Measurements from ENCODE around the gene E2F2.

The E2F2 gene

GRCh38 chr1:23480187-23481025, 50.6 kb downstream of the E2F2 start:
- Histone ChIP-seq H3K9me2 (replicated peaks; ENCODE audit: low read depth, low read length) (no peaks in the 10 kb centered on the region), H3K27me3 (ENCODE audit: insufficient read depth, low read length, poor library complexity, severe bottlenecking) (no peaks in the 10 kb centered on the region), H3K9ac (ENCODE audit: low read depth, low read length, poor library complexity, severe bottlenecking) (no peak overlapping the region), H2AFZ (ENCODE audit: low read length) (no peak overlapping the region), H3K4me3 (ENCODE audit: low read length, poor library complexity, severe bottlenecking) (no peak overlapping the region), H4K20me1 (ENCODE audit: insufficient read depth, low read length, poor library complexity, severe bottlenecking) (no peaks in the 10 kb centered on the region), H3K9me3 (ENCODE audit: insufficient read depth, low read depth, low read length) (no peaks in the 10 kb centered on the region), H3K4me2 (ENCODE audit: low read depth, low read length, poor library complexity, severe bottlenecking) (no peak overlapping the region), H3F3A (ENCODE audit: low read depth) (no peaks in the 10 kb centered on the region), H3K36me3 (ENCODE audit: insufficient read depth, low read length) (no peaks in the 10 kb centered on the region), H3K4me1 (ENCODE audit: insufficient read depth, low read length, poor library complexity, severe bottlenecking) (peaks cover 12% of the 10 kb centered on the region), H3K79me2 (ENCODE audit: insufficient read depth, low read length) (no peaks in the 10 kb centered on the region)
- TF ChIP-seq CTCF (conservative IDR thresholded peaks at IDR 0.05; ENCODE audit: low read length) = no peak
- no peak for TF ChIP-seq EZH2phosphoT487 (IDR thresholded peaks at IDR 0.05; ENCODE audit: borderline replicate concordance)

- H2AFZ ChIP-seq (ENCODE audit: low read length) = no peak overlapping the region
- TF ChIP-seq CTCF (conservative IDR thresholded peaks at IDR 0.05; ENCODE audit: low read length) (no peak), EZH2phosphoT487 (IDR thresholded peaks at IDR 0.05; ENCODE audit: borderline replicate concordance) (no peak)
- no peaks in the 10 kb centered on the region for H3K9me2 ChIP-seq (replicated peaks; ENCODE audit: low read depth, low read length)
- no peaks in the 10 kb centered on the region for H3K9me3 ChIP-seq (ENCODE audit: insufficient read depth, low read depth, low read length)
- no peaks in the 10 kb centered on the region for H4K20me1 ChIP-seq (ENCODE audit: insufficient read depth, low read length, poor library complexity, severe bottlenecking)
- no peak overlapping the region for H3K4me3 ChIP-seq (ENCODE audit: low read length, poor library complexity, severe bottlenecking)
- H3K36me3 ChIP-seq (ENCODE audit: insufficient read depth, low read length) = no peaks in the 10 kb centered on the region
- H3F3A ChIP-seq (ENCODE audit: low read depth) = no peaks in the 10 kb centered on the region
- peaks cover 7% of the 10 kb centered on the region for H3K4me1 ChIP-seq (ENCODE audit: insufficient read depth, low read length, poor library complexity, severe bottlenecking)
- no peaks in the 10 kb centered on the region for H3K79me2 ChIP-seq (ENCODE audit: insufficient read depth, low read length)
- H3K4me2 ChIP-seq (ENCODE audit: low read depth, low read length, poor library complexity, severe bottlenecking) = no peak overlapping the region
- no peaks in the 10 kb centered on the region for H3K27me3 ChIP-seq (ENCODE audit: insufficient read depth, low read length, poor library complexity, severe bottlenecking)
- H3K9ac ChIP-seq (ENCODE audit: low read depth, low read length, poor library complexity, severe bottlenecking) = no peak overlapping the region
Observed at GRCh38 chr1:23479666-23479941, 51.4 kb downstream of the E2F2 start.

- no peak overlapping the region for H3K4me2 ChIP-seq (ENCODE audit: low read depth, low read length, poor library complexity, severe bottlenecking)
- H3K4me1 ChIP-seq (ENCODE audit: insufficient read depth, low read length, poor library complexity, severe bottlenecking) = peaks cover 6% of the 10 kb centered on the region
- H4K20me1 ChIP-seq (ENCODE audit: insufficient read depth, low read length, poor library complexity, severe bottlenecking) = no peaks in the 10 kb centered on the region
- H3F3A ChIP-seq (ENCODE audit: low read depth) = no peaks in the 10 kb centered on the region
- TF ChIP-seq EZH2phosphoT487 (IDR thresholded peaks at IDR 0.05; ENCODE audit: borderline replicate concordance) (no peak), CTCF (conservative IDR thresholded peaks at IDR 0.05; ENCODE audit: low read length) (no peak)
- H3K4me3 ChIP-seq (ENCODE audit: low read length, poor library complexity, severe bottlenecking) = no peak overlapping the region
- H3K9me3 ChIP-seq (ENCODE audit: insufficient read depth, low read depth, low read length) = no peaks in the 10 kb centered on the region
- H3K36me3 ChIP-seq (ENCODE audit: insufficient read depth, low read length) = no peaks in the 10 kb centered on the region
- H3K9ac ChIP-seq (ENCODE audit: low read depth, low read length, poor library complexity, severe bottlenecking) = no peak overlapping the region
- no peaks in the 10 kb centered on the region for H3K9me2 ChIP-seq (replicated peaks; ENCODE audit: low read depth, low read length)
- no peaks in the 10 kb centered on the region for H3K79me2 ChIP-seq (ENCODE audit: insufficient read depth, low read length)
- no peak overlapping the region for H2AFZ ChIP-seq (ENCODE audit: low read length)
- no peaks in the 10 kb centered on the region for H3K27me3 ChIP-seq (ENCODE audit: insufficient read depth, low read length, poor library complexity, severe bottlenecking)
Observed at GRCh38 chr1:23478896-23479665, 52.0 kb downstream of the E2F2 start.
